Measurements from ENCODE around the gene CTNND2. TPM values are rescaled to one million over a fixed set of nuclear protein-coding genes. Genes with fewer than 3 reads are reported as not detected.

The CTNND2 gene
- total RNA-seq, 4 donors from 2014 or later, result 0.22 to 2.8 (median 0.39) TPM

GRCh38 chr5:11110128-11110527, 794.1 kb downstream of the CTNND2 start:
- no peaks in the 10 kb centered on the region for H3K36me3 ChIP-seq
- DNase-seq, result no peak
- H3K27me3 ChIP-seq, result no peaks in the 10 kb centered on the region
- H3K27ac ChIP-seq, result no peak overlapping the region
- TF ChIP-seq POLR2A (IDR thresholded peaks at IDR 0.05) (no peak), CTCF (IDR thresholded peaks at IDR 0.05) (no peak)
- H3K9me3 ChIP-seq, result no peaks in the 10 kb centered on the region
- 68 to 72% methylated on average over 6 of the region's 6 CpGs for WGBS, 2 donors
- intact Hi-C loops (cut with DNase I), result no loop called here
- no peak overlapping the region for H3K4me3 ChIP-seq (replicated peaks in 1 of 3)
- H3K4me1 ChIP-seq, result no peaks in the 10 kb centered on the region

DNA sequence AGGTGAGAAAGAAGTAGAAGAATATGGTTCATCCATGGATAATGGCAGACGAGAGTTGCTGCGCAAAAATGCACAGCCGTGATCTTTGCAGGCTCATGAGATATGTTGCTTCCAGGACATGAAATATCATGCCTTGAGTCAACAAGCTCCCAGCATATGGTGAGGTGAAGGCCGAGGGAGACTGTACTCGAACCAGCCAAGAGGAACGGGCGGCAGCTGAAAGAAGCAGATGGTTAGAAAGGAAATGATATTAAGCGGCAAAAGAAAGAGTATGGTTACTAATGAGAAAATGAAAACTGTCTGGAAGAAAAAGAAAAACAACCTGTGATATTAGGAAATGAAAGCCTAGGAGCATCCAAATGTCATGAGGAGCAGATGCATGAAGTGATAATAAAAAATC, 798.5 kb downstream of the CTNND2 start:
- H3K27me3 ChIP-seq, result no peaks in the 10 kb centered on the region
- TF ChIP-seq CTCF (IDR thresholded peaks at IDR 0.05) (no peak), POLR2A (IDR thresholded peaks at IDR 0.05) (no peak)
- no peak overlapping the region for H3K4me3 ChIP-seq (replicated peaks in 1 of 3)
- no peaks in the 10 kb centered on the region for H3K9me3 ChIP-seq
- WGBS, 2 donors, result 92 to 93% methylated on average over 8 of the region's 8 CpGs
- intact Hi-C loops (cut with DNase I), result no loop called here
- H3K36me3 ChIP-seq, result no peaks in the 10 kb centered on the region
- no peak for DNase-seq
- no peaks in the 10 kb centered on the region for H3K4me1 ChIP-seq
- H3K27ac ChIP-seq, result no peak overlapping the region

GRCh38 chr5:11104651-11105112, 799.6 kb downstream of the CTNND2 start:
- Histone ChIP-seq H3K4me3 (replicated peaks in 1 of 3) (no peak overlapping the region), H3K27me3 (no peaks in the 10 kb centered on the region), H3K4me1 (no peaks in the 10 kb centered on the region), H3K9me3 (no peaks in the 10 kb centered on the region), H3K27ac (no peak overlapping the region), H3K36me3 (no peaks in the 10 kb centered on the region)
- WGBS, 2 donors, result 85 to 90% methylated on average over 9 of the region's 9 CpGs
- DNase-seq, result no peak
- intact Hi-C loops (cut with DNase I), result no loop called here
- TF ChIP-seq POLR2A (IDR thresholded peaks at IDR 0.05) (no peak), CTCF (IDR thresholded peaks at IDR 0.05) (no peak)

DNA sequence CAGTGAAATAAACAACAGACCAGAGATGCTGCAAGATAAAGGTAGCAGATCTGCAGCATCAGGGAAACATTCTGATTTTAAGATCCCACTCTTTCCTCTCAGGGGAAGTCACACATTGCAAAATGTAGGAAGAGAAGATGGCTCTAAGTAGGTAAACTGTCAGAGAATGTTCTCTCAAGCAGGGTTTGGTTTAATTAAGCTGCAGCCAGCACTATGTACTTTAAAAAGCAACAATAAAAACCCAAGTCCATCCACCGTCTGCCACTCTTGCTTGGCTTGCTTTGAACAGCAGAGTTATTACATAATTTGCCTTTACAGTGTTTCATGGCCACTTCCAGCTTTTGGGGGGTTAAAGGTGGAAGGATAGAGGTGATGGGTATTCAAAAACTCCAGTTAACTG, 800.0 kb downstream of the CTNND2 start:
- Histone ChIP-seq H3K4me1 (no peaks in the 10 kb centered on the region), H3K36me3 (no peaks in the 10 kb centered on the region), H3K27ac (no peak overlapping the region), H3K4me3 (replicated peaks in 1 of 3) (no peak overlapping the region), H3K9me3 (no peaks in the 10 kb centered on the region), H3K27me3 (no peaks in the 10 kb centered on the region)
- WGBS, 2 donors, result 60 to 64% methylated on average over 1 of the region's 1 CpG
- TF ChIP-seq CTCF (IDR thresholded peaks at IDR 0.05), result no peak
- TF ChIP-seq POLR2A (IDR thresholded peaks at IDR 0.05), result no peak
- intact Hi-C loops (cut with DNase I), result no loop called here
- DNase-seq, result no peak

GRCh38 chr5:11084111-11084510, 820.1 kb downstream of the CTNND2 start:
- TF ChIP-seq POLR2A (IDR thresholded peaks at IDR 0.05) (no peak), CTCF (IDR thresholded peaks at IDR 0.05) (no peak)
- intact Hi-C loops (cut with DNase I), result no loop called here
- no peaks in the 10 kb centered on the region for H3K9me3 ChIP-seq
- no peaks in the 10 kb centered on the region for H3K4me1 ChIP-seq
- H3K4me3 ChIP-seq (replicated peaks in 1 of 3), result no peak overlapping the region
- no peak for DNase-seq
- no peaks in the 10 kb centered on the region for H3K27me3 ChIP-seq
- H3K27ac ChIP-seq, result no peak overlapping the region
- no peaks in the 10 kb centered on the region for H3K36me3 ChIP-seq
- WGBS, 2 donors, result 82 to 87% methylated on average over 3 of the region's 3 CpGs

Data from thyroid gland (tissue), 4 donors.